NK-92 treated with Interleukin-12 subunit alpha and Interleukin-12 subunit beta, amount 100 ng/mL, for 24 hours (cell line): ENCODE data around the gene EIF2B5.

Experiments used
- DNase-seq: peaks from one replicate; lab custom pipeline; 2025; lab: John Stamatoyannopoulos, UW

The EIF2B5 gene

DNA sequence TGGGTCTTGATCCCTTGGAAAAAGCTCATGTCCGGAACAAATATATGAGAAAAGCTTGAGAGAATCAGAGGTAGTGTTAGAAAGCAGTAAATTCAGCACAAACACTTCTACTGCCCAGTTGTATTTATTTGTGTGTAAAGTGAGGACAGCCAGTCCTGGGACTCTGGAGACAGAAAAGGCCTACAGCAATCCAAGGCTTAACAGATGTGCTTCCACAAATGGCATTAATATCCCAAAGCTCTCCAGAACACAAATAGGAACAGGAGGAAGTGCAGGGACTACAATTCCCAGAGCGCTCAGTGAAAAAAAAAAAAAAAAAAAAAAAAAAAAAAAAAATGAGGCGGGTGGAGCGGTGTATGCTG, 39.1 kb downstream of the EIF2B5 start:
- no peak for DNase-seq

DNA sequence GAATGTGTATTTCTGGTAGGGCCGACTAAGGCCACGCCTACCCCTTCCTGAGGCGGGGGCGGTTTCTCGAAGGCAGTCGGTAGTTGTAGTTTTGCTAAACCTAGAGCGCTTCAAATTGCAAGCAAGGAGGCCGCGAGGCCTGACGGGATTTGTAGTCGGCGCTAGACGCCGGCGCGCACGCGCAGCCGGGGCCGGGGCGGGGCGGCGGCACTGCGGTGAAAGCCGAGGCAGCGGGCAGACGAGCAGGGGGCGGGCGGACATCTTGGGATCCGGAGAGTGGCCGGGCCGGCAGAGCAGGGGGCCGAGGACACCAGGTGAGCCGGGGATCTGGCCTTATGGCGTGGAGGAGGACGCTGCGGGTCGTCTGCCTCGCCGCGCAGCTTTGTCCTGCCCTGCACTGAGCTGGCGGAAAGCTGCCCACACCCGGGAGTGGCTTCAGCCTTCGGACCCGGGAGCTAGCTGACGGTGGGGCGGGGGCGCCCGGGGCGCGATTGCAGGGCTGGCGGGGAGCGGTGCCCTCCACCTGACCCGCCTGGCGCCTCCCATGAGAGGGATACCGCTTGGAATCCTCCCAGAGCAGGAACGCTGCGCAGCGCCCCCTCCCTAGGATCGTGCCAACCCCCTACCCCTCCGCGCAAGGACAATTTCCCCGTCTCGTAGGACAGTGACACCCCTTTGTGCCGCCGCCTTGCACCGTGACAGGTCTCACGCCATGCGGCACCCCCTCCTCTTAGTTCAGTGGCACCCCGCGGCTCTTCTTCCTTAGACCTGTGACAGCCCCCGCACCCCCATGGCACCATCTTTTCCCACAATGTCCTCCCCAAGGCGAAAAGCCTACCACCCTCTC, 39.7 kb downstream of the EIF2B5 start, which contains the start of gene AP2M1:
Gene AP2M1 (plus strand): TSS at position 210 of the 847 bp plus-strand sequence. CDS start 2,139 bp downstream, outside the sequence.
- peak; percentile 96 for DNase-seq

DNA sequence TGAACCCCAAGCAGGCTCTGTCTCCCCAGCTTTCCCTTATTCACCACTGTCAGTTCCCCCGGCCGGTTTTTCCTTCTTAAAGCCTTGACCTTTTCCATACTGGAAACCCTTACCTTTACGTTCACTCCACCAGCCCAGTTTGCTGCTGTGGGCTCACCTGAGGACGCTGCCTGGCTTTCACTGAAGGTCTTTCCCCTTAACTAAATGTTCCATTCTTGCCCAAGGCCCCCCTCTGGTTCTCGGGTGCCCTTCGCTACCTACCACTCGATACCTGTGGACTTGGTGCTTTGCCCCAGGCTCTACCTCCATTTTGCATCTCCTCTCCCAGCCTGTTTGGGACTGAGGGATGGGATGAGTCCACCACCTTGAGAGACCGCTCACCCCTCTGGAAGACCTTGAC, 40.3 kb downstream of the EIF2B5 start:
- DNase-seq = no peak

DNA sequence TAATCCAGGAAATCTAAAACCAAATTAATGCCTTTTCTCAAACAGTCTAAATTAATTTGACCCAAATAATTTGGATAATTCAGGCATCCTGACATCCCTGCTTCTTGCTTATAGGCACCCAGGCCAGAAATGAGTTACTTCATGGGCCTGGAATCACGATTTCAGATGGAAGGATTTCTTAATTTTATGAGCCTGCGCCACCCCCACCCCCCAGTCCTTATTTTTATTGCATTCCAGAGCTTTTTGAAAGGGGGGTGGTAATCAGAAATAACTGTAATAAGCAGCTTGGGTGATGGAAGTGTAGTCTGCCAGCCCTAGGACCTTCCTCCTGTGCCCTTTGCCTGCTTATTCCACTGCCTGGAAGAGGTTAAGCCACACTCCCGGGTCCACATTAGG, 40.8 kb downstream of the EIF2B5 start:
- DNase-seq = no peak

DNA sequence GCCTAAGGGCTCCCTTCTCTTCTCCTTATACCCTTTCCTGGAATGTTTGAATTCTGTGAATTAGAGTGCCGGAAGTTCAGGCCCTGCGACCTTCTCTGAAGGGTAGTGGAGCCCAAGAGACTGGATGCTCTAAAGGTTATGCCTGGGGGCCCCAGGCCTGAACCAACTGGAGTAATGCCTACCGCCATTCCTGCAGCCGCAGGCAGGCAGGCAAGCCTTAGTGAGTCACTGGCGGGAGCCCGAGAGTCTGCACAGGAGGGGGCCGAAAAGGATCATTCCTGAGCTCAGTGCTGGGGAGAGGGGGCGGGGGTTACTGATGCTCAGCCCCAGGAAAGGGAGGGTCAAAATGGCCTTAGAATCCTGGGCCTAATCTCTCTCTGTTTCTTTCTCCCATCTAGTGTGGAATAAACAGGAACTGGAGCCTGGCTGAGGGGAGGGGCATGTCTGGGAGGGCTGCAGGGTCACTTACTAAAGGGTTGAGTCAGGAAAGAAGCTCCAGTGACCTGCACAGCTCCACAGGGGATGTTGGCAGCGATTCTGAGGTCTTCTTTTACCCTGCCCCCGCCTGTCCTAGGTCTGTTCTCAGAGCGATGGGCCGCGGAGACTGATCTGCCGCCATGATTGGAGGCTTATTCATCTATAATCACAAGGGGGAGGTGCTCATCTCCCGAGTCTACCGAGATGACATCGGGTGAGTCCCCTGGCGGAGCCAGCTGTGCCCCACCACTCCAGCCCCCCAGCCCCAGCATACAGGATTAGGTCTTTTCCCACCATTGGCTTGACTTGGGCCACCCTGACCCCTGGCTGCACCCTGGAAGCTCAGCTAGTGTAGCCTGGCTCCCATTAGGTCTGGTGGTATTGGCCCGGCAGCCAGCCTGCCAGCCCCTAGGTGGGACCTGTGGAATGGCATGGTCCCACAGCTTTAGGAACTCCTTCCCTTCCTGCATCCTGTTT, 41.5 kb downstream of the EIF2B5 start:
- no peak for DNase-seq

DNA sequence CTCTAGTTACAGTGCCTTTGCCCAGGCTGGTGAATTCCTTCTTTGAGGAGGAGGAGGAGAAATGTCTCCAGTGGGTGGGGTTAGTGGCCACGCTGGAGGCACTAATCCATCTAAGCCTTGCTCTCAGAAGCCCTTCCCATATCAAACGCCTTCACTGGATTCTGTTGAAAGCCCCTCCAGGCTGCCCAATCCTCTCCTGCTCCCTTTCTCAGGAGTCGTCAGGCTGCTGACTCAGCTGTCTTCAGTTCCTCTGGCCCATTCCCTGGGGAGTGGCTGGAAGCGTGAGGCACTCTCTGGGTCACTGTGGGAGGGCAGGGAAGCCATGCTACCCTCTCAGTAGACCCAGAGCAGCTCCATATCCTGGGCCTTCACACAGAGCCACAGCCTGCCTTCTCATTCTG, 42.2 kb downstream of the EIF2B5 start:
- DNase-seq = no peak

DNA sequence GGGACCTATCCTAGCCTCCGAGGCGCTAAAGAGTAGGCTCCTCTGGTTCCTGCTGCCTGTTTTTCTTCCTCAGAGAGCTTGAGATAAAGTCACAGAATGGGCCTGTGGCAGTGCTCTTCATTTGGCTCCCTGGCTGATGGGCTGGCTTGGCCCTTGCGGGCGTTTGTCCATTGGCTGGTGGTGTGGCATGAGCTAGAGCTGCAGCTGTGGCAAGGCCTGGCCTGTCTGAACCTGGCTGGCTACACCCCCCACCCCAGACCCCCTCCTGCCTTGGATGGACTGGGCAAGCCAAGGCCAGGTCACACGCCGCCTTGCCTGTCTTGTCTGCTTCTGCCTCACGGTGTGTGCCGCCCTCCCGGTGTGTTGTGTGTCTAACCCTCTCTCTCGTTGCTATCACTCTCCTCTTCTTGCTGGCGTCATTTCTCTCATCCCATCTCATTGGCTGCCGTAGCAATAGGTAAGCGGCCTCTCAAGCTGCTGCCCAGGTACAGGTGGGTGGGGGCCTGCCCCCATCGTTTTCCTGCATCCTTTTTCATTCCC, 42.7 kb downstream of the EIF2B5 start:
- no peak for DNase-seq

DNA sequence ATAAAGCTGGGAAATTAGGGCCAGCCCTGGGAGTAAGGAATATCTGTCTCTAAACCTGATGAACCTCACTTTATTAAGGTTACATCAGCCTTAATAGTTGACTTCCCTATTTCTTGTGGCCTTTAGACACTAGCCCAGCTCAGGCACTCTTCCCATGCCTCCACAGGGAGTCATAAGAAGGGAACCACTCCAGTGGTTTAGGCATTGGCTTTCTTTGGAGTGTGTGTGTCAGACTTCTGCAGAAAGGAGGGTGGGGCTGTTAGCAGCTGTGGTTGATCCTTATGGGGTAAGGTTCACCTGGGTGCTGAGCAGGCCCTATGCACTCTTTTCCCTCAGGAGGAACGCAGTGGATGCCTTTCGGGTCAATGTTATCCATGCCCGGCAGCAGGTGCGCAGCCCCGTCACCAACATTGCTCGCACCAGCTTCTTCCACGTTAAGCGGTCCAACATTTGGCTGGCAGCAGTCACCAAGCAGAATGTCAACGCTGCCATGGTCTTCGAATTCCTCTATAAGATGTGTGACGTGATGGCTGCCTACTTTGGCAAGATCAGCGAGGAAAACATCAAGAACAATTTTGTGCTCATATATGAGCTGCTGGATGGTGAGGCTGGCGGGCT, 43.5 kb downstream of the EIF2B5 start:
- DNase-seq = no peak

DNA sequence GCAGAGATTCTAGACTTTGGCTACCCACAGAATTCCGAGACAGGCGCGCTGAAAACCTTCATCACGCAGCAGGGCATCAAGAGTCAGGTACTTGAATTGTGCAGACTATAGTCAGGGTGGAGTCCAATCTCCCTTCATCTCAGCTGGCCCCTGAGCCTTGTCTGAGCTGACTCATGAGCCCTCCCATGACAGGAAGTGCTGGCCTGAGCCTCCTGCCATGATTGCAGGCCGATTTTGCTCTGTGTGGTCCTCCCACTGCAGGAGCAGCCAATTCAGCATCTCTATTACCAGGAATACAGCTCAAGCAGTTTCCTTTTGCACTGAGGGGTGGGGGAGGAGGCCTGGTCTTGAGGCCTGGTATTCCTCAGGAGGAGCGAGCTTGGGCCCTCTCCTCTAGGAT, 45.0 kb downstream of the EIF2B5 start:
- DNase-seq = no peak

DNA sequence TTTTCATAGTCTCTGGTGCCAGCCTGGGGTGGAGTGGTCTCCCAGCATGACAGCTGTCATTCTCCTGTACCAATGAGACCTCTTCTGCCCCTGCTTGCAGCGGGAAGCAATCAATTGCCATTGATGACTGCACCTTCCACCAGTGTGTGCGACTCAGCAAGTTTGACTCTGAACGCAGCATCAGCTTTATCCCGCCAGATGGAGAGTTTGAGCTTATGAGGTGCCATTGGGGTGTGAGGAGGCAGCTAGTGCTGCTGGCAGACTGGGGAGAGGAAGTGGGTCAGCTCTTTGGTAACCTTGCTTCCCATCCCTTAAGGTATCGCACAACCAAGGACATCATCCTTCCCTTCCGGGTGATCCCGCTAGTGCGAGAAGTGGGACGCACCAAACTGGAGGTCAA, 46.4 kb downstream of the EIF2B5 start:
- DNase-seq = no peak

DNA sequence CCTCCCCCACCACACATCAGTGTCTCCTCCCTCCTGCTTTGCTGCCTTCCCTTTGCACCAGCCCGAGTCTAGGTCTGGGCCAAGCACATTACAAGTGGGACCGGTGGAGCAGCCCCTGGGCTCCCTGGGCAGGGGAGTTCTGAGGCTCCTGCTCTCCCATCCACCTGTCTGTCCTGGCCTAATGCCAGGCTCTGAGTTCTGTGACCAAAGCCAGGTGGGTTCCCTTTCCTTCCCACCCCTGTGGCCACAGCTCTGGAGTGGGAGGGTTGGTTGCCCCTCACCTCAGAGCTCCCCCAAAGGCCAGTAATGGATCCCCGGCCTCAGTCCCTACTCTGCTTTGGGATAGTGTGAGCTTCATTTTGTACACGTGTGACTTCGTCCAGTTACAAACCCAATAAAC, 48.5 kb downstream of the EIF2B5 start:
- no peak for DNase-seq

DNA sequence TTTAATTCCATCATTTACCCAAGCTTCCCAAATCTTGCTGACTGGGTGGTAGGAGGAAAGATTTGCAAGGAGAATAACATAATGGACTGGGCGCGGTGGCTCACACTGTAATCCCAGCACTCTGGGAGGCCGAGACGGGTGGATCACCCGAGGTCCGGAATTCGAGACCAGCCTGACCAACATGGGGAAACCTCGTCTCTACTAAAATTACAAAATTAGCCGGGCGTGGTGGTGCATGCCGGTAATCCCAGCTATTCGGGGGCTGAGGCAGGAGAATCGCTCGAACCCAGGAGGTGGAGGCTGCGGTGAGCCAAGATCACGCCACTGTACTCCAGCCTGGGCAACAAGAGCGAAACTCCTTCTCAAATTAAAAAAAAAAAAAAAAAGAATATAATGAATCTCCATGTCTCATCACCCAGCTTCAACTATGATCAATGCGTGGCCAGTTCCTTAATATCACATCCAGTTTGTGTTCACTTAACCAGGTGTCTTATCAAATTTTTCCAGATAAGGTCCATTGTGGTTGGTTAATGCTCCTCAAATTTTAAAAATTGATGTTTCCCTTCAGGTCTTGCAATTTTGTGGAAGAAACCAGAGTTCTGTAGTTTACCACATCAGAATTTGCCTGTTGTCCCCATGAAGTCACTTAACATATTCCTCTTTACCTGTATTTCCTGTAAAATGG, 49.5 kb downstream of the EIF2B5 start:
- DNase-seq = no peak

DNA sequence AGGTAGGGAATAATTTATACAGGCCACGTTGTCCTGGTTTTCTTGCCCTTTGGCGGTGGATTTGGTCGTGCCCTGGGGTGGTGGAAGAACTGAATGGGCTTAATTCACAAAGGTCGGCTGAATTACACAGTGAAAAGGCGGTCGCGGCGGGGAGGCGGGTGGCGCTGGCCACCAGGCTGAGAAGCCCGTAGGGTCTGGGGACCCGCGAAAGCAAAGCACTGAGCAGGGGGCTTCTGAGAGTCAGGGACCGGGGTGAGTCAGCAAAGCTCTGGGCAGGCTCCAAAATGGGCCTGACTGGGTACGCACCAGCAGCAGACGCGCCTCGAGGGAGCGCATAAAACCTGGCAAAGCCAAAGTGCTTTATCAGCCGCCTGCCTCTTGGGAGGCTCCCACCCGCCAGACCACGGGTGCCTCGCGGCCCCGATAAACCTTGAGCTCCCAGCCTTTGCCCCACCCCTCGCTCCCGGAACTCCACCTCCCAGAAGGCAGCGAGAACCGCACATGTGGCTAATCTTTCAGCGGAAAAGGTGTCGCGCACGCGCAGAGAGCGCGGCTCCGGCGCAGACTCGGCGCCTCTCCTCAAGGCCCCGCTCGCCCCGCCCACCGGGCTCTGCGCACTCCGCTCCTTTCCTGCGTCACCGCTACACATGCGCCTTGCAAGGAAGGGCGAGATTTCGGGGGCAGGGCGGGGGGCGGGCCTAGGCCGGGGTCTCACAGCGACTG, 50.5 kb downstream of the EIF2B5 start:
- peak; percentile 99 for DNase-seq

DNA sequence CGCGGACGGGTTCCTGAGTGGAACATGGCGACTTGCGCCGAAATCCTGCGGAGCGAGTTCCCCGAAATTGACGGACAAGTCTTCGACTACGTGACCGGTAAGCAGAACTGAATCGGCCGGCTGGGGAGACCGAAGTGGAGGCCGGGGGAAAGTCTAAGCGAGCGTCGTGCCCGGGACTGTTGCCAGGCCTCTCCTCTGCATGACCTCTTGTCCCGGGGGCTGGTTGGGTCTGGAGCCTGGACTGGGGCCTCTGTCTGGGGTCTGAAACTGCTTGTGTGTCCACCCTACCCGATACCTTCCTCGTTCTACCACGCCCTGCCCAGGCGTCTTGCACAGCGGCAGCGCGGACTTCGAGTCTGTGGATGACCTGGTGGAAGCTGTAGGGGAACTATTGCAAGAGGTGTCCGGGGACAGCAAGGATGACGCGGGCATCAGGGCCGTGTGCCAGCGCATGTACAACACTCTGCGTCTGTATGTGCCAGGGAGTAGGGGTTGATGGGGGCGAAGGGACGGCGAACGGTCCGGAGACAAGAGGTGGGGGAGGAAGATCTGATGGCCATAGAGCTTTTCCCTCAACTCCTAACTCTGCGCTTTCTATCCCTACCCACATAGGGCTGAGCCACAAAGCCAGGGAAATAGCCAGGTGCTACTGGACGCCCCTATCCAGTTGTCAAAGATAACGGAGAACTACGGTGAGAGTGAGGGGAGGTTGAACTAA, 51.2 kb downstream of the EIF2B5 start, which contains the start of gene ABCF3:
Gene ABCF3 (plus strand): TSS at position 16 of the 718 bp plus-strand sequence. CDS start 9 bp downstream, at position 25.
- no peak for DNase-seq

DNA sequence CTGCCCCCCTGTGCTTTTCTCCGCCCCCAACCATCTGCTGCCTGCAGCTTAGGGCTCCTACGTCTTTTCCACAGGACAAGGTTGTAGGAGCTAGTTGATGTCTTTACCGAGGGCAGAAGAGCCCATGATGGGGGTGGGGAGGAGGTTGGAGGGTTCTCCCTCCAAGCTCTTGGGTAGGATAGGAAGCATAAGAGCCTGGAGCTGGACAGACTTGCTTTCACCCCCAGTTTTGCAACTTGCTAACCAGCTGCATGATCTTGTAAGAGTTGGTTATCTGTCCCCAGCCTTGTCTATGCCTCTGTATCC, 51.7 kb downstream of the EIF2B5 start:
- no peak for DNase-seq

DNA sequence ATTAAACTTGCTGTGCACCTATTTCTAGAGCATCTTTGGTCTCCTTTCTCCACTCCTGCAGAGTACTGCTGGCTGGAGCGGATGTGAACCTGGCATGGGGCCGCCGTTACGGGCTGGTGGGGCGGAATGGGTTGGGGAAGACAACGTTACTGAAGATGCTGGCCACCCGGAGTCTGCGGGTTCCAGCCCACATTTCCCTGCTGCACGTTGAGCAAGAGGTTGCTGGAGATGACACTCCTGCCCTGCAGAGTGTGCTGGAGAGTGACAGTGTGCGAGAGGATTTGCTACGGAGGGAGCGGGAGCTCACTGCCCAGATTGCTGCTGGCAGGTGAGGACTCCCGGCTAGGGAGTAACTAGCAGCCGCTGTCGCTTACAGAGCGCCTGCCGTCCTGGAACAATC, 52.9 kb downstream of the EIF2B5 start:
- DNase-seq = no peak

DNA sequence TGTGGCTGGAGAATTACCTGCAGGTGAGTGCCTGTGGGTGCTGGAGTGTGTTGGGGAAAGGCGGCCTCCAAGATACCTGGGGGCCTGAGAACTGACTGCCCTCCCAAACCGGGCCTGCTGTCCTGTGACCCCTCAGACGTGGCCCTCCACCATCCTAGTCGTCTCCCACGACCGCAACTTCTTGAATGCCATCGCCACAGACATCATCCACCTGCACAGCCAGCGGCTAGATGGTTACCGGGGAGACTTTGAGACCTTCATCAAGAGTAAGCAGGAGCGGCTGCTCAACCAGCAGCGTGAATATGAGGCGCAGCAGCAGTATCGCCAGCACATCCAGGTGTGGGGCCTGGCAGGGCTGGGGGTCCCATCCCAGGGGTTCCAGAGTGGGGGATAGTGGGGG, 54.3 kb downstream of the EIF2B5 start:
- DNase-seq = no peak

DNA sequence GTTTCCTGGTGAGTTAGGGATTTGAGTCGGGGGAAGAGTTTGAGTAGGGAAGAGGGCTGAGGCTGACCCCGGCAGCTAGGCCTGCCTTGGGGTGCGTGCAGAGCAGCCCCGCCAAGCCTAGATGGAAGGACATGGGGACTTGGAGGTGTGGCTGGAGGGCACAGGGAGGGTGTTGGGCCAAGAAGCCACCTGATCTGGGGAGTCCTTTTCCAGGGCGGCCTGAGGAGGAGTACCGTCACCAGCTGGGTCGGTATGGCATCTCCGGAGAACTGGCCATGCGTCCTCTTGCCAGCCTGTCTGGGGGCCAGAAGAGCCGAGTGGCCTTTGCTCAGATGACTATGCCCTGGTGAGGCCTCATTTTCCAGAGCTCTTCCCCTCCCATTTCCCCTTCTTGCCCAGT, 57.7 kb downstream of the EIF2B5 start:
- DNase-seq = no peak

DNA sequence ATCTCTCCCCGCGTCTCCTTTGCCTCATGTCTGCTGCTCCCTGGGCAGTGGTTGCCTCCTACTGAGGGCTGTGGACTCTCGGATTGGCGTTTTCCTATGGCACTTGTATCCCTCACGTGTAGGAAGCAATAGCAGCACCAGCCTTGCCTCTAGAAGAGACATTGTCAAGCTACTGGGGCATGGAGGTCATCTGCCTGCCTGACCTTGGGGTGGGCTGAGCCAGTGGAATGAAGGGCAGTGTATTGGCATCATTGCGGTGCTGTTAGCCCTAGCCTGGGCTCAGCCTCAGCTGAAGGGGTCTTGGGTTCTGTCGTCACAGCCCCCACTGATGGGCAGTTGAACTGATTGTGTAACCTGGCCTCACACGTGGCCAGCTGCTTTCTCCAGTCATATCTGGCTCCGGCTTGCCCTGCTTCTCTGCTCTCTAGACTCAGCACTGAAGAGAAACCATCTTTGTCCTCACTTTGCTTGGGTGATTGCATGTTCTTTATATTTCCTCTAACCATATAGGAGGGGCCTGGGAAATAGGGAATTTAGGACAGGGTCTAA, 58.9 kb downstream of the EIF2B5 start:
- no peak for DNase-seq
